Measurements from ENCODE around the gene C2orf15.
"Not testable (repeated sequence)": the region's sequence is repeated elsewhere in the genome, so short reads cannot be mapped to it uniquely, and the experiment has no call there.

Gene C2orf15

GRCh38 chr2:99169534-99169933, 28.0 kb downstream of the C2orf15 start:
- DNase-seq, result no peak

GRCh38 chr2:99171377-99172140, 30.1 kb downstream of the C2orf15 start:
- DNase-seq, result no peak

- DNase-seq, result peak; percentile 92
These were observed 39.5 kb downstream of the C2orf15 start, which contains the start of the genes MITD1 and MRPL30 for GRCh38 chr2:99180755-99181623. TSS of gene MITD1 (minus strand) at chr2:99181058. CDS start at chr2:99180981, 77 bp downstream. TSS of gene MRPL30 (plus strand) at chr2:99181184. CDS start at chr2:99186204, 5,020 bp downstream.

GRCh38 chr2:99181624-99182000, 40.1 kb downstream of the C2orf15 start:
- DNase-seq, result no peak

GRCh38 chr2:99183025-99183424, 41.5 kb downstream of the C2orf15 start:
- no peak for DNase-seq

- no peak for DNase-seq
These were observed 43.3 kb downstream of the C2orf15 start for GRCh38 chr2:99184811-99185210.

GRCh38 chr2:99187011-99187410, 45.5 kb downstream of the C2orf15 start:
- DNase-seq, result no peak

- no peak for DNase-seq
These were observed 46.9 kb downstream of the C2orf15 start for GRCh38 chr2:99188357-99188756.

GRCh38 chr2:99190548-99190947, 49.0 kb downstream of the C2orf15 start:
- no peak for DNase-seq

- DNase-seq, result not testable (repeated sequence)
These were observed 50.9 kb downstream of the C2orf15 start for GRCh38 chr2:99192364-99192763.

GRCh38 chr2:99198103-99198841, 56.8 kb downstream of the C2orf15 start:
- no peak for DNase-seq

- no peak for DNase-seq
These were observed 58.7 kb downstream of the C2orf15 start for GRCh38 chr2:99200076-99200800.
